ENCODE results near the gene NTMT1. TPM values are rescaled to one million over a fixed set of nuclear protein-coding genes. Genes with fewer than 3 reads are reported as not detected.
A peak's percentile ranks its signal among the peaks of the same experiment; 100 is the strongest.

NTMT1 gene
- total RNA-seq, 1 experiment from 2014 or later = 87.1 TPM

DNA sequence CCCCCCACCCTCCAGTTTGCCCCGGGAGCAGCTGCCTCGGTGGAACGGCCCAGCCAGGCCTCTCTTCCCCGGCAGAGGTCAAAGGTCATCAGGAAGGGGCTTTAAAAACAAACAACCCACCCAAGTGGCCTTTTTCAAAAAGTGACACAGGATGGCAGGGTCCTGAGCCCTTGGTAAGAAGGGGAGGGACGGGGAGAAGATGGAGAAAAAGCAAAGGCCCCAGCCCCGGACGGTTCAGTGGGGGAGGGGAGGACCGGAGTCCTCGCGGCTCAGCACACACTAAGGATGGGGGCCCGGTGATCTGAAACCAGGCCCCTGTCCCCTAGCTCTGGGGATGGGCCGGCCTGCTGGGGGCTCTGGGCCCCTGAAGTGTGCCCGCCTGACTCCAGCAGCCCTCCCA, 40.6 kb downstream of the NTMT1 start:
- ChIA-PET CTCF (no interaction called here), POLR2A (ENCODE audit: low non-redundant PET) (no interaction called here)
- Histone ChIP-seq H3K27ac (ENCODE audit: low read depth, low read length, poor library complexity, severe bottlenecking) (no peak overlapping the region), H3K9me3 (ENCODE audit: low read depth, low read length, poor library complexity, severe bottlenecking) (no peaks in the 10 kb centered on the region), H3K4me3 (ENCODE audit: low read depth, low read length, poor library complexity, severe bottlenecking) (peak overlapping the region; percentile 54), H3K36me3 (ENCODE audit: insufficient read depth, low read length, poor library complexity, severe bottlenecking) (no peaks in the 10 kb centered on the region), H3K4me1 (ENCODE audit: insufficient read depth, low read length, poor library complexity, severe bottlenecking) (peaks cover 45% of the 10 kb centered on the region), H3K27me3 (replicated peaks; ENCODE audit: insufficient read depth, low read depth, low read length, poor library complexity) (no peaks in the 10 kb centered on the region)
- TF ChIP-seq EZH2 (IDR thresholded peaks at IDR 0.05; ENCODE audit: borderline replicate concordance, low read depth, low read length, poor library complexity, severe bottlenecking) = no peak
- TF ChIP-seq, protein P1, sequence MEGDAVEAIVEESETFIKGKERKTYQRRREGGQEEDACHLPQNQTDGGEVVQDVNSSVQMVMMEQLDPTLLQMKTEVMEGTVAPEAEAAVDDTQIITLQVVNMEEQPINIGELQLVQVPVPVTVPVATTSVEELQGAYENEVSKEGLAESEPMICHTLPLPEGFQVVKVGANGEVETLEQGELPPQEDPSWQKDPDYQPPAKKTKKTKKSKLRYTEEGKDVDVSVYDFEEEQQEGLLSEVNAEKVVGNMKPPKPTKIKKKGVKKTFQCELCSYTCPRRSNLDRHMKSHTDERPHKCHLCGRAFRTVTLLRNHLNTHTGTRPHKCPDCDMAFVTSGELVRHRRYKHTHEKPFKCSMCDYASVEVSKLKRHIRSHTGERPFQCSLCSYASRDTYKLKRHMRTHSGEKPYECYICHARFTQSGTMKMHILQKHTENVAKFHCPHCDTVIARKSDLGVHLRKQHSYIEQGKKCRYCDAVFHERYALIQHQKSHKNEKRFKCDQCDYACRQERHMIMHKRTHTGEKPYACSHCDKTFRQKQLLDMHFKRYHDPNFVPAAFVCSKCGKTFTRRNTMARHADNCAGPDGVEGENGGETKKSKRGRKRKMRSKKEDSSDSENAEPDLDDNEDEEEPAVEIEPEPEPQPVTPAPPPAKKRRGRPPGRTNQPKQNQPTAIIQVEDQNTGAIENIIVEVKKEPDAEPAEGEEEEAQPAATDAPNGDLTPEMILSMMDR (conservative IDR thresholded peaks at IDR 0.05; ENCODE audit: low read depth, low read length) = no peak
- no peak for DNase-seq (ENCODE audit: low spot score)
- intact Hi-C loops (cut with micrococcal nuclease; ENCODE audit: unreplicated experiment) = no loop called here
- BruUV-seq (replicated peaks) = no TSS peak

DNA sequence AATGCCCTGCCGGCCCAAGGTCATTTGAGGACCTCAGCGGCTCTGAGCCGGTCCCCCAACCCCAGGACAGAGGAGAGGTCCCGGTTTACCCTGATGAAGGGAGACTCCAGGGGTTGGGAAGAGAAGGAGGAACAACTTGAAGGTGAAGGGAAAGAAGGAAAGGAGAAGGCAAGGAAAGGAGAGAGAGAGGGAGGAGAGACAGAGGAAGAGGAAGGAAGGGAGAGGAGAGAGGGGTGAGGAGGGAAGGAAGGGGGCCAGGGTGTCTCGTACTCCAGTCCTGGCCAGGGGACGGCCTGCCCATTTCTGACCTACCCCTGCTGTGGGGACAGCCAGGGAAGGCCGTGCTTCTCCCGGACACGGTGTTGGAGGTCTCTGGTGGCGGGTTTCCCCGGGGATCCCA, 41.4 kb downstream of the NTMT1 start:
- ChIA-PET POLR2A (ENCODE audit: low non-redundant PET) (no interaction called here), CTCF (no interaction called here)
- no peak for DNase-seq (ENCODE audit: low spot score)
- Histone ChIP-seq H3K4me3 (ENCODE audit: low read depth, low read length, poor library complexity, severe bottlenecking) (peak overlapping the region; percentile 54), H3K9me3 (ENCODE audit: low read depth, low read length, poor library complexity, severe bottlenecking) (no peaks in the 10 kb centered on the region), H3K36me3 (ENCODE audit: insufficient read depth, low read length, poor library complexity, severe bottlenecking) (no peaks in the 10 kb centered on the region), H3K4me1 (ENCODE audit: insufficient read depth, low read length, poor library complexity, severe bottlenecking) (peaks cover 46% of the 10 kb centered on the region), H3K27ac (ENCODE audit: low read depth, low read length, poor library complexity, severe bottlenecking) (peak overlapping the region; percentile 58), H3K27me3 (replicated peaks; ENCODE audit: insufficient read depth, low read depth, low read length, poor library complexity) (no peaks in the 10 kb centered on the region)
- TF ChIP-seq, protein P1 (conservative IDR thresholded peaks at IDR 0.05; ENCODE audit: low read depth, low read length) = no peak
- no TSS peak for BruUV-seq (replicated peaks)
- intact Hi-C loops (cut with micrococcal nuclease; ENCODE audit: unreplicated experiment) = no loop called here

DNA sequence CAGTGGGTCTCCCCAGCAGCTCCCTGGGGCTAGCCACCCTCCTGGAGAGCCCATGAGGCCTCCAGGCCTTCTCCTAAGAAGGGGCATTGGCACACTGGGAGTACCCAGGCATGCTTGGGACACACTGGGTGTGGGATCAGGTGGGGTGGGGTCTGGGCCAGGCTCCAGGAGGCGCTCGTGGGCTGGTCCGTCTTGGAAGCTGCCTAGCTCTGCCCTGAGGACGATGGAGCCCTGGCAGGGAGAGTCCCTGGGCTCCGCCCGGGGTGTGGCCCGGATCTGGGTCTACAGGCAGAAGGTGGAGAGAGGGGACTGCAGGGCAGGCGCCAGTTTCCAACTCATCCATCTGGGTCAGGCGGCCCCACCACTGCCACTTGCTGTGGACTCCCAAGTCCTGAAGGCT, 41.9 kb downstream of the NTMT1 start:
- Histone ChIP-seq H3K9me3 (ENCODE audit: low read depth, low read length, poor library complexity, severe bottlenecking) (no peaks in the 10 kb centered on the region), H3K27me3 (replicated peaks; ENCODE audit: insufficient read depth, low read depth, low read length, poor library complexity) (no peaks in the 10 kb centered on the region), H3K4me1 (ENCODE audit: insufficient read depth, low read length, poor library complexity, severe bottlenecking) (peaks cover 46% of the 10 kb centered on the region), H3K27ac (ENCODE audit: low read depth, low read length, poor library complexity, severe bottlenecking) (peak overlapping the region; percentile 58), H3K4me3 (ENCODE audit: low read depth, low read length, poor library complexity, severe bottlenecking) (no peak overlapping the region), H3K36me3 (ENCODE audit: insufficient read depth, low read length, poor library complexity, severe bottlenecking) (no peaks in the 10 kb centered on the region)
- ChIA-PET CTCF (no interaction called here), POLR2A (ENCODE audit: low non-redundant PET) (no interaction called here)
- no peak for TF ChIP-seq EZH2 (IDR thresholded peaks at IDR 0.05; ENCODE audit: borderline replicate concordance, low read depth, low read length, poor library complexity, severe bottlenecking)
- TF ChIP-seq, protein P1 (conservative IDR thresholded peaks at IDR 0.05; ENCODE audit: low read depth, low read length) = no peak
- BruUV-seq (replicated peaks) = no TSS peak
- intact Hi-C loops (cut with micrococcal nuclease; ENCODE audit: unreplicated experiment) = no loop called here
- DNase-seq (ENCODE audit: low spot score) = no peak
